NCI-H510A treated with DMSO at 0.1 percent for 48 hours (cell line): ENCODE measurements around the gene PARP8.
"Not testable (repeated sequence)": the region's sequence is repeated elsewhere in the genome, so short reads cannot be mapped to it uniquely, and the experiment has no call there.

Experiments used
- DNase-seq: peaks from one replicate; lab custom pipeline; 2025; lab: John Stamatoyannopoulos, UW

PARP8 gene

GRCh38 chr5:50727149-50727496, 60.7 kb downstream of the PARP8 start:
- no peak for DNase-seq

- DNase-seq = no peak
These were observed 61.4 kb downstream of the PARP8 start for GRCh38 chr5:50727845-50728244.

- DNase-seq = no peak
These were observed 63.9 kb downstream of the PARP8 start for GRCh38 chr5:50730336-50730735.

GRCh38 chr5:50730841-50731240, 64.4 kb downstream of the PARP8 start:
- no peak for DNase-seq

GRCh38 chr5:50733741-50734140, 67.3 kb downstream of the PARP8 start:
- DNase-seq = no peak

- DNase-seq = no peak
These were observed 72.4 kb downstream of the PARP8 start for GRCh38 chr5:50738864-50739263.

GRCh38 chr5:50740832-50741231, 74.4 kb downstream of the PARP8 start:
- DNase-seq = no peak

GRCh38 chr5:50744776-50745175, 78.3 kb downstream of the PARP8 start:
- no peak for DNase-seq

- no peak for DNase-seq
These were observed 78.9 kb downstream of the PARP8 start for GRCh38 chr5:50745221-50745910.

- DNase-seq = no peak
These were observed 82.7 kb downstream of the PARP8 start for GRCh38 chr5:50749181-50749580.

- no peak for DNase-seq
These were observed 83.4 kb downstream of the PARP8 start for GRCh38 chr5:50749873-50750272.

GRCh38 chr5:50751064-50751657, 84.7 kb downstream of the PARP8 start:
- DNase-seq = peak; percentile 11

- DNase-seq = no peak
These were observed 86.4 kb downstream of the PARP8 start for GRCh38 chr5:50752800-50753199.

- no peak for DNase-seq
These were observed 93.3 kb downstream of the PARP8 start for GRCh38 chr5:50759526-50760270.

GRCh38 chr5:50763351-50763750, 96.9 kb downstream of the PARP8 start:
- DNase-seq = no peak

- DNase-seq = no peak
These were observed 97.4 kb downstream of the PARP8 start for GRCh38 chr5:50763846-50764245.

- no peak for DNase-seq
These were observed 99.6 kb downstream of the PARP8 start for GRCh38 chr5:50766042-50766441.

GRCh38 chr5:50766462-50766861, 100.0 kb downstream of the PARP8 start:
- no peak for DNase-seq

GRCh38 chr5:50766967-50767366, 100.5 kb downstream of the PARP8 start:
- DNase-seq = no peak

- no peak for DNase-seq
These were observed 101.2 kb downstream of the PARP8 start for GRCh38 chr5:50767588-50767987.

- no peak for DNase-seq
These were observed 102.2 kb downstream of the PARP8 start for GRCh38 chr5:50768634-50769033.

- DNase-seq = no peak
These were observed 104.0 kb downstream of the PARP8 start for GRCh38 chr5:50770441-50770840.

GRCh38 chr5:50774446-50775175, 108.2 kb downstream of the PARP8 start:
- not testable (repeated sequence) for DNase-seq
